Mesendoderm (in vitro differentiated cells): ENCODE data around the gene FN3KRP.
A peak's percentile ranks its signal among the peaks of the same experiment; 100 is the strongest.
"Not testable (repeated sequence)": the region's sequence is repeated elsewhere in the genome, so short reads cannot be mapped to it uniquely, and the experiment has no call there.

Experiments
- DNase-seq: peaks from one replicate; pipeline ENCODE4 v3.0.0; 2013
- H2AK5ac ChIP-seq: 2 replicates; pipeline ENCODE4 v1.6.1; 2013; ENCODE audit warnings: low read length, inconsistent platforms
- H2BK120ac ChIP-seq: 2 replicates; pipeline ENCODE4 v1.6.1; 2013; ENCODE audit warnings: low read depth, mild to moderate bottlenecking, low read length, moderate library complexity, mixed read lengths
- H2BK15ac ChIP-seq: replicated peaks from 2 replicates; pipeline ENCODE4 v1.6.1; 2013; ENCODE audit warnings: low read depth, mild to moderate bottlenecking, moderate library complexity
- H2BK5ac ChIP-seq: 2 replicates; pipeline ENCODE4 v1.6.1; 2013; ENCODE audit warnings: low read length, inconsistent platforms
- H3K18ac ChIP-seq: 2 replicates; pipeline ENCODE4 v1.6.1; 2013; ENCODE audit warnings: mild to moderate bottlenecking, low read length, mixed read lengths
- H3K23ac ChIP-seq: one replicate; pipeline ENCODE4 v1.6.1; 2013; ENCODE audit warnings: low read length
- H3K27ac ChIP-seq: 2 replicates; pipeline ENCODE4 v1.5.1; 2013; ENCODE audit warnings: low read depth, mild to moderate bottlenecking, inconsistent platforms, low read length, moderate library complexity
- H3K27me3 ChIP-seq: 2 replicates; pipeline ENCODE4 v1.6.1; 2013; ENCODE audit warnings: low read length, control low read depth, mild to moderate bottlenecking, inconsistent platforms; ENCODE audit not compliant: insufficient read depth, poor library complexity
- H3K36me3 ChIP-seq: 2 replicates; pipeline ENCODE4 v1.6.1; 2013; ENCODE audit warnings: low read length, inconsistent platforms; ENCODE audit not compliant: control insufficient read depth, insufficient read depth
- H3K4ac ChIP-seq: one replicate; pipeline ENCODE4 v1.6.1; 2013; ENCODE audit warnings: low read depth, mild to moderate bottlenecking, low read length, moderate library complexity
- H3K4me1 ChIP-seq: 2 replicates; pipeline ENCODE4 v1.6.1; 2013; ENCODE audit warnings: low read depth, low read length, inconsistent platforms; ENCODE audit not compliant: control insufficient read depth
- H3K4me2 ChIP-seq: 2 replicates; pipeline ENCODE4 v1.6.1; 2013; ENCODE audit warnings: low read length
- H3K4me3 ChIP-seq: 2 replicates; pipeline ENCODE4 v1.5.1; 2013; ENCODE audit warnings: mild to moderate bottlenecking, low read length
- H3K56ac ChIP-seq: one replicate; pipeline ENCODE4 v1.6.1; 2013; ENCODE audit warnings: low read length
- H3K79me1 ChIP-seq: 2 replicates; pipeline ENCODE4 v1.6.1; 2013; ENCODE audit warnings: low read length, inconsistent platforms
- H3K79me2 ChIP-seq: 2 replicates; pipeline ENCODE4 v1.6.1; 2013; ENCODE audit warnings: mild to moderate bottlenecking, low read length; ENCODE audit not compliant: control insufficient read depth, insufficient read depth
- H3K9ac ChIP-seq: 2 replicates; pipeline ENCODE4 v1.6.1; 2013; ENCODE audit warnings: low read length, inconsistent platforms
- H4K5ac ChIP-seq: one replicate; pipeline ENCODE4 v1.6.1; 2013; ENCODE audit warnings: low read length
- H4K8ac ChIP-seq: one replicate; pipeline ENCODE4 v1.6.1; 2013; ENCODE audit warnings: low read depth, mild to moderate bottlenecking, control low read depth, low read length, moderate library complexity
- WGBS: extraction: QIAGEN DNeasy Blood & Tissue Kit; methylation state at CpG from one replicate; pipeline ENCODE4 v1.1.7; 2013; ENCODE audit warnings: low lambda C conversion rate, missing lambda C conversion rate; ENCODE audit not compliant: insufficient coverage; ENCODE audit errors: extremely low coverage; 5-methylcytosine and 5-hydroxymethylcytosine counted together

Gene FN3KRP

GRCh38 chr17:82743344-82744219 is 27.1 kb downstream of the FN3KRP start:
- Histone ChIP-seq H2BK120ac (no peak overlapping the region), H3K9ac (no peak overlapping the region), H2BK5ac (no peak overlapping the region), H3K4ac (no peak overlapping the region), H3K79me1 (no peaks in the 10 kb centered on the region), H3K36me3 (peaks cover 2% of the 10 kb centered on the region), H3K79me2 (no peaks in the 10 kb centered on the region), H4K8ac (no peak overlapping the region), H4K5ac (no peak overlapping the region), H3K27me3 (no peaks in the 10 kb centered on the region), H3K27ac (no peak overlapping the region), H3K4me2 (no peak overlapping the region), H3K4me1 (no peaks in the 10 kb centered on the region), H3K4me3 (no peak overlapping the region), H2AK5ac (no peak overlapping the region), H3K18ac (no peak overlapping the region), H2BK15ac (no peak overlapping the region), H3K56ac (no peak overlapping the region), H3K23ac (no peak overlapping the region)
- no CpG with 5 or more reads among the region's 16 CpGs for WGBS
- no peak for DNase-seq

DNA sequence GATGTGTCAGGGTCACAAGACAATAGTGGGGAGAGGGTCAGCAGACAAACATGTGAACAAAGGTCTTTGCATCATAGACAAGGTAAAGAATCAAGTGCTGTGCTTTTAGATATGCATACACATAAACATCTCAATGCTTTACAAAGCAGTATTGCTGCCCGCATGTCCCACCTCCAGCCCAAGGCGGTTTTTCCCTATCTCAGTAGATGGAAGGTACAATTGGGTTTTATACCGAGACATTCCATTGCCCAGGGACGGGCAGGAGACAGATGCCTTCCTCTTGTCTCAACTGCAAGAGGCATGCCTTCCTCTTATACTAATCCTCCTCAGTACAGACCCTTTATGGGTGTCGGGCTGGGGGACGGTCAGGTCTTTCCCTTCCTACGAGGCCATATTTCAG is 28.2 kb downstream of the FN3KRP start:
- H2BK5ac ChIP-seq, H3K79me1 ChIP-seq, H3K9ac ChIP-seq, H2BK15ac ChIP-seq, H3K27ac ChIP-seq, H3K36me3 ChIP-seq, DNase-seq, H4K5ac ChIP-seq, H3K4me3 ChIP-seq, H3K4ac ChIP-seq, H3K18ac ChIP-seq, H3K4me2 ChIP-seq, H2BK120ac ChIP-seq, H3K79me2 ChIP-seq, H3K4me1 ChIP-seq, H3K27me3 ChIP-seq, H4K8ac ChIP-seq, H3K23ac ChIP-seq, H2AK5ac ChIP-seq, H3K56ac ChIP-seq: not testable (repeated sequence)
- no CpG with 5 or more reads among the region's 7 CpGs for WGBS

GRCh38 chr17:82745524-82745923 is 29.0 kb downstream of the FN3KRP start:
- no peak overlapping the region for H3K9ac ChIP-seq
- DNase-seq = no peak
- H3K27ac ChIP-seq = no peak overlapping the region

DNA sequence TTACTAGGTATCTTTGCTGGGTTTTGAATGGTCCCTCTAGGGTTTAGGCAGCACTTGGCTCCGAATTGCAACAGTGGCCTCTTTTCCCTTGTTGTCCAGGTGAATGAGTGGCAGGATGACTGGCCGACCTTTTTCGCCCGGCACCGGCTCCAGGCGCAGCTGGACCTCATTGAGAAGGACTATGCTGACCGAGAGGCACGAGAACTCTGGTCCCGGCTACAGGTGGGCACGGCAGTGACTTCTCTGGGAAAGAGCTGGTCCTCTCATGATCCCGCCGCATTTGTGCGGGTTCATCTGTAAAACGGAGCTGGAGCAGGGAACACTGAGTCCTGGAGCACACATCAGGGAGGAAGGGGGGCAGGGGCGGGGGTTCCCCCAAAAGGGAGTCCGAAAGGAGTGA is 32.2 kb downstream of the FN3KRP start:
- no peak overlapping the region for H3K4me2 ChIP-seq
- no peak overlapping the region for H4K8ac ChIP-seq
- H4K5ac ChIP-seq = no peak overlapping the region
- H3K27ac ChIP-seq = no peak overlapping the region
- no peak overlapping the region for H3K56ac ChIP-seq
- H2AK5ac ChIP-seq = no peak overlapping the region
- H2BK120ac ChIP-seq = no peak overlapping the region
- H3K4me3 ChIP-seq = no peak overlapping the region
- no peak overlapping the region for H3K4ac ChIP-seq
- DNase-seq = no peak
- no peak overlapping the region for H3K23ac ChIP-seq
- no CpG with 5 or more reads among the region's 16 CpGs for WGBS
- no peak overlapping the region for H2BK5ac ChIP-seq
- no peak overlapping the region for H3K18ac ChIP-seq
- H3K9ac ChIP-seq = no peak overlapping the region
- no peaks in the 10 kb centered on the region for H3K27me3 ChIP-seq
- H3K4me1 ChIP-seq = no peaks in the 10 kb centered on the region
- no peak overlapping the region for H2BK15ac ChIP-seq
- H3K79me1 ChIP-seq = peaks cover 3% of the 10 kb centered on the region
- no peaks in the 10 kb centered on the region for H3K36me3 ChIP-seq
- peaks cover 5% of the 10 kb centered on the region for H3K79me2 ChIP-seq

More at GRCh38 chr17:82745524-82745923, 29.0 kb downstream of the FN3KRP start:
- Histone ChIP-seq H3K18ac (no peak overlapping the region), H3K23ac (no peak overlapping the region), H3K36me3 (peaks cover 2% of the 10 kb centered on the region), H3K79me1 (no peaks in the 10 kb centered on the region), H2BK15ac (no peak overlapping the region), H3K56ac (no peak overlapping the region), H3K4ac (no peak overlapping the region), H2AK5ac (no peak overlapping the region), H2BK120ac (no peak overlapping the region), H4K8ac (no peak overlapping the region), H2BK5ac (no peak overlapping the region), H3K4me3 (no peak overlapping the region), H3K4me2 (no peak overlapping the region), H3K79me2 (no peaks in the 10 kb centered on the region), H4K5ac (no peak overlapping the region), H3K4me1 (no peaks in the 10 kb centered on the region), H3K27me3 (no peaks in the 10 kb centered on the region)
- WGBS = no CpG with 5 or more reads among the region's 8 CpGs

GRCh38 chr17:82750241-82750908 is 33.9 kb downstream of the FN3KRP start:
- Histone ChIP-seq H4K5ac (no peak overlapping the region), H2BK15ac (no peak overlapping the region), H3K36me3 (no peaks in the 10 kb centered on the region), H3K23ac (no peak overlapping the region), H3K79me2 (peaks cover 6% of the 10 kb centered on the region), H2BK5ac (no peak overlapping the region), H3K4ac (no peak overlapping the region), H4K8ac (no peak overlapping the region), H3K4me2 (peak overlapping the region; percentile 37), H2BK120ac (no peak overlapping the region), H3K56ac (no peak overlapping the region), H2AK5ac (no peak overlapping the region), H3K4me1 (peaks cover 6% of the 10 kb centered on the region), H3K27me3 (no peaks in the 10 kb centered on the region), H3K9ac (peak overlapping the region; percentile 33), H3K4me3 (no peak overlapping the region), H3K27ac (no peak overlapping the region), H3K18ac (no peak overlapping the region), H3K79me1 (peaks cover 4% of the 10 kb centered on the region)
- no CpG with 5 or more reads among the region's 40 CpGs for WGBS
- peak; percentile 40 for DNase-seq
